GM20431 (cell line): Measurements from ENCODE around the gene RAB3B.

Experiments used
- in situ Hi-C: fragments of 300-500 bp; cut with MseI, MboI; formaldehyde crosslinking; loops from one replicate; pipeline ENCODE4 v1.15.0; 2020; ENCODE audit warnings: low sequenced_read_pairs; ENCODE audit not compliant: unreplicated experiment

RAB3B gene

DNA sequence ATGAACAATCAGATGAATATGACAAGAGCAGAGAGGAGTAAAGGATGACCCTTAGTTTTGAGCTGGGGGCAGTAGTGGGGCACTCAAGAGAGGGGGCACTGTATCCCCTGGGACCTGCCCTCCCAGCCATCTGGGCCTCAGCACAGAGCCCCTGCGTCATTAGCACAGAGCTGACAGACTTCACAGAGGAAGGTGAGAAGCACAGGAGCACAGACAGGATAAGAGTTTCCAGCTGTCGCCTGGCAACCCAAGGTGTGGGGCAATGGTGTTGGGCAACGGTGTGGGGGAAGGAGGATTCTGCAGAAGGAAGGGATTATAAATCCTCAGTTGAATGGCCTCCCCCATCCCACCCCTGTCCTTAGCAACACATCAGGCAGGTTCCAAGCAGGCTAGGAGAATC lies 30.2 kb downstream of the RAB3B start:
- in situ Hi-C loops: no loop called here

DNA sequence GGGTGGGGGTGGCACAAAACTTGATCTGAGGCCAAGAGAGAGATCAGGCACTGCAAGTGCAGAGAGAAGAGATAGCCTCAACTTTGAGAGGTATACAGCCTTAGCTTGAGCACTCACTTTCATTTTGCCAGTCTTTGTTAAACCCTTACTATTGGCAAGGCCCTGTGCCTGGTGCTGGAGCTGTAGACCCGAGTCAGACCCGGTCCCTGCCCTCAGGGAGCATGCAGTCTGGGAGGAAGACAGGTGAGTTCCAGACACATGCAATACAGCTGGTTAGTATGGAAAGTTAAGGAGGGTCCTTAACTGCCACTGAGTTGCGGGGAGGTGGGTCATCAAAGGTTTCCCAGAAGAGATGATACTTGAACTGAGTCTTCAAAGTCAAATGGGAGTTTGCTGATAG lies 31.7 kb downstream of the RAB3B start:
- in situ Hi-C loops: no loop called here

GRCh38 chr1:51957618-51958017 lies 32.9 kb downstream of the RAB3B start:
- in situ Hi-C loops: no loop called here

DNA sequence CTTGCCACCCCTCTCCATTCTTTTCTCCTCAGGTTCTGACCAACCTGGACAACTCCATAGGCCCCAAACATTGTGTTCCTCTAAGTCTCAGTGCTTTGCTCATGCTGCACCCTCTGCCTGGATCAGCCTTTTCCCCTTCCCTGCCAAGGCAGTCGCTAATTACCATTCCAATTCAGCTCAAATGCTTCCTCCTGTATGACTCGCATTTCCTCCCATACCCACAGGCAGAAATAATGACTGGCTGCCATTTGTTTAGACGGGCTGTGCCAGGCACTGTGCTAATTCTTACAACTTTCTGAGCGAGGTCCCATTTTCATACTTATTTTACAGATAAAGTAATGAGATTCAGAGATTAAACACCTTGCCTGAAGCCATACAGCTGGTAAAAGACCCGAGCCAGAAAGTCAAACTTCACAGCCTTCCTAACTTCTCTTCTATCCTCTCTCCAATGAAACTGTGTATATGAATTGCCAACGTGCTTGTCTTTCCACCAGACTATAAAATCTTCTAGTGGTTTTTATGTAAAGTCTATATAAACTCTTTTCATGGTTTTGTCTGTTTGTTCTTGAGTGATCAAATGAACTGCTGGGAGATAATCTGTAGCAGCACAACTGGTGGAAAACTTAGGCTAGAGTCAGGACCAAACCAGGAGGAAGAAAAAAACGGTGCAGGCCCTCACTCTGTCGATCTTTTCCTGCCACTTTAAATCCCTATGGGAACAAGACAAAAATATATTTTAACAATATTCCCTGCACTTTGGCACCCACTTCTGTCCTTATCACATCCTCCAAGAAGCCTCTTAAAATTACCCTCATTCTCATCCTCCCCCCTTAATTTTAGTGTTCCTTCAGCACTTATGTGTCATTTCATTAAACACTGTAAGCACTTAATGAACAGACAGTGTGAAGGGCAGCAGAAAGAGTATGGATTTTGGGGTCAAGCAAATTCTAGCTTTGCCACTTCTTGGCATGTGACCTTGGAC lies 33.7 kb downstream of the RAB3B start:
- in situ Hi-C loops: no loop called here

- in situ Hi-C loops: no loop called here
Measured at GRCh38 chr1:51955797-51956527, 34.5 kb downstream of the RAB3B start.

GRCh38 chr1:51954783-51955182 lies 35.7 kb downstream of the RAB3B start:
- in situ Hi-C loops: no loop called here

- in situ Hi-C loops: no loop called here
Measured at GRCh38 chr1:51953079-51953478, 37.4 kb downstream of the RAB3B start.

- in situ Hi-C loops: no loop called here
Measured at GRCh38 chr1:51952638-51953037, 37.9 kb downstream of the RAB3B start.

- in situ Hi-C loops: no loop called here
Measured at GRCh38 chr1:51950701-51951100, 39.8 kb downstream of the RAB3B start.

DNA sequence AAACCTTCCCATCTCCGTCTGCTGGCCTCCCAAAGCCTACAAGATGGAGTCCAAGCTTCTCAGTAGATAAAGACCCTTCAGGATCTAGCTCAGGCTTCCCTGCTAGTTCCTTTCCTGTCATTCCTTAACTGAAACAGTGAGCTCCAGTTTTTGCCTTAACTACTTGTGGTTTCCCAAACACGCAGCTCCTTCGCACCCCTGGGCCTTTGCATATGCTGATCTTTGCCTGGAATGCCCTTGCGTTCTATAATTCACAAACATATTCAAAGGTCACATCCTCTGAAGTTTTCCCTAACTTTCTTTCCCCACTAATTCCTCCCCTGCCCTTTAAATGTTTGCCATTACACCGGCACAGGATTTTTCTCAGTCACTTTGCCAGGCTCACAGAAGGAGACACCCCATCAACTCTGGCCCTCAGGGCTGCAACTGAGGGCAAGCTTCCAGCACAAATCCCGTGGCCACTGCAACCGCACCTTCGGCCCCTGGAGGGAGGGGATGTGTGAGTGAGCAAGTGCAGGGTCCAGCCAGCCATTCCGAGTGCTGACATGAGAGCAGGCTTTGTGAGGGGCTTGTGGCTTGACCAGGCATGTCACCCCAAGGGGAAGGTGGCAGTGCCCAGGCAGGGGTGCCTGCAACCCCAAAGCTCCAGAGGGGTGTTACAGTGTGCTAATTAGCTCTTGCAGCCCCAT lies 41.3 kb downstream of the RAB3B start:
- in situ Hi-C loops: no loop called here

DNA sequence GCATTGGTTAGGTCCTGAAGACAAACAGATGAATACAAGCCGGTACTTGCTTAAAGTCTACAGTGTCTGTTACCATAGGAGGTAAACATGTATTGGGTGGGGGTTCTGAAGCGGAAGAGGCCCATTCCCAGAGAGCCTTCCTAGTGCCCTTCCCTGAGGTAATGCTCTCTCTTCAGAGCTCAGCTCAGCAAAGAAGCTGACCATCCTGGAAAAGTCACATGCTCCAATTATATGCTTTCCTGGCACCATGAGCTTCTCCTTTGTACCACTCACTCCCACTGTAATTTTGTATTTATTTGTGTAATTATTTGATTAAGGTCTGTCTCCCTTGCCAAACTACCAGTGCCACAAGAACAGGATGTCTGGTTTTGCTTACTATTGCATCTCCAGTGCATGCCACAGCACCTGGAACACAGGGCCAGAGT lies 42.0 kb downstream of the RAB3B start:
- in situ Hi-C loops: no loop called here

GRCh38 chr1:51946300-51946699 lies 44.2 kb downstream of the RAB3B start:
- in situ Hi-C loops: no loop called here

GRCh38 chr1:51945591-51945990 lies 44.9 kb downstream of the RAB3B start:
- in situ Hi-C loops: no loop called here

GRCh38 chr1:51942281-51942680 lies 48.2 kb downstream of the RAB3B start:
- in situ Hi-C loops: no loop called here

DNA sequence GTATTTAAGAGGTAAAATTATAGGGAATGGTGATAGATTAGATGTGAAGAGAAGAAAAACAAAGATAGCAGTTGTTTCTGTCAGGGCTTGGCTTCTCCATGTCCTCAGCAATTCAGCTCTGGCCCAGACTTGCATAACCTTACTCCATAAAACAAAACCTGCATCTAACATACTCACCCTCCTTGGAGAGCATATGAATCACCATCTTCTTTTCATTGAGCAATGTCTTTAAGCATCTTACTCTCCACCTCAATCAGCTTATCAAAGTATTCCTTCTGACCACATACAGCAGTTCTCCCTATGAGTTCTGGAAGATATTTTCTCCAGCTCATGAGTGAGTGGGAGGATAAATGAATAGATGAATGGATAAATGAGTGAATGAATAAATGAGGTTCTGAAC lies 49.0 kb downstream of the RAB3B start:
- in situ Hi-C loops: no loop called here

DNA sequence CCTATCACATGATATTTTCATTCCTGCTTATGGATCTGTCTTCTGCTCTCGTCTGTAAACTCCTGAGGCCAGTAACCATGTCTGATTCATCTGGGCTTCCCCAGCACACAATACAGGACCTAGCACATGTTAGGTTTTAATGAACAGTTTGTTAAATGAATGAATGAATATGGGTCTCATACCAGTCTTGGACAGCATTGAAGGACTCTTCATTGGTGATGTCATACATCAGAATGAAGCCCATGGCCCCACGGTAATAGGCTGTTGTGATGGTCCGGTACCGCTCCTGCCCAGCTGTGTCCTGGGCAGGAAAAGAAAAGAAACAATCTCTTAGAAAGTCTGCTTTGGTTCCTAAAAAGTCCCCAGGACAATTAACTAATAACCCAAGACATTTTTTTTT lies 53.4 kb downstream of the RAB3B start:
- in situ Hi-C loops: no loop called here

DNA sequence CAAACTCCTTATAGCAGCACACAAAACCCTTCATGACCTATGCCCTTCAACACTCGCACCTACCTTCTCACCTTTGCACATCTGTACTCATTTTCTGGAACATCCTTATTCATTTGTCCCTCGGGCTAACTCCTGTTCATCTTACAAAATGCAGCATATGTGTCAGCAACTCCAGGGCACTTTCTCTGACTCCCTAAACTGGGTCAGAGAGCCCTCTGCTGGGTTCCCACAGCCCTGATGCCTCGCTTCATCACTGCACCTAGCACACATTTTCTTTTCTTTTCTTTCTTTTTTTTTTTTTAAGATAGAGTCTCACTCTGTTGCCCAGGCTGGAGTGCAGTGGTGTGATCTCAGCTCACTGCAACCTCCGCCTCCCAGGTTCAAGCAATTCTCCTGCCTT lies 54.0 kb downstream of the RAB3B start:
- in situ Hi-C loops: no loop called here

DNA sequence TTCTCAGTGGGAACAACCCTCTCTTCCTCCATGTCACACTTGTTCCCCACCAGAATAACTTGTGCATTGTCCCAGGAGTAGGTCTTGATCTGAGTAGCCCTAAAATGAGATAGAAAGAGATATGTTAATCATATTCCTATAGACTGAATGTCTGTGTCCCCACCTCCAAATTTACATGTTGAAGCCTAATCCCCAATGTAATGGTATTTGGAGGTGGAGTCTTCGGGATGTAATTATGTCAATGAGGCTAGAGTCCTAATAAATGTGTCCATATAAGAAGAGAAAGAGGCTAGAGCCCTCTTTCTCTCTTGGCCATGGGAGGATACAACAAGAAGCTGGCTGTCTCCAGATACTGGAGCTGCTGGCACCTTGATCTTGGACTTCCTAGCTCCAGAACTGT lies 57.2 kb downstream of the RAB3B start:
- in situ Hi-C loops: no loop called here

DNA sequence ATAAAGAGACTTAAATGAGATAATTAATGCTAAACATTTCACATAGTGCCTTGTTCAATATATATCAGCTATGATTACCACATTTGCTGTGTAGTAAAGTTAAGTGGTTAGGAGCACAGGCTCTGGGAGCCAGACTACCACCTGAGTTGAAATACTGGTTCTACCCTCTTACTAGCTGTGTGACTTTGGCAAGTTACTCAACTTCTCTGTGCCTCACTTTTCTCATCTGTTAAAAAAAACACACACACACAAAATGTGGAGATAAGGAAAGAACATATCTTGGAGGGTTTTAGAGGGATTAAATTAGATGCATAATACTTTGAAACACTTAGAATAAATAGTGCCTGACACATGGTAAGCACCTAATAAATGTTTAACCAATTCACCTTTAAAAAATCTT lies 60.2 kb downstream of the RAB3B start:
- in situ Hi-C loops: no loop called here

- in situ Hi-C loops: no loop called here
Measured at GRCh38 chr1:51928896-51929295, 61.6 kb downstream of the RAB3B start.

DNA sequence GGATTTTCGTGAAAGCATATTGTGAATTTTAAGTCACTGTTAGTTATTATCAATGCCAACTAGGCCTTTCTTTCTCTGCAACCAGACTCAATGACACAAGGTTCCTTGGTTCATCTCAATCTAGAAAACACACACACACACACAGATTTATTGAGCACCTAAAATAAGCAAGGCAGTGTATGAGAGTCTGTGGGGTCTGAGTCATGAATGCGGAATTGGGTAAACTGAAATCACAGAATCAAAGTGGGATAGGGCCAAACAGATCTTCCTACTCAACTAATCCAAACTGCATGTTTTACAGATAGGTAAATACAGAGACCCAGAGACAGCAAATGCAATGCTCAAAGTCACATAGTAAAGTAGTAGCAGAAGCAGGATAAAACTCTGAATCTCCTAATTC lies 63.5 kb downstream of the RAB3B start:
- in situ Hi-C loops: no loop called here
